Sigmoid colon (tissue), 4 donors: ENCODE data around the gene CELA3A.

Source experiments
- EP300 ChIP-seq, 4 donors: sonication (generic); formaldehyde crosslinking; IDR thresholded peaks; one replicate each; pipeline ENCODE4 v1.6.1; 2017; ENCODE audit warnings: antibody characterized with exemption in 4 of 4
- POLR2AphosphoS5 ChIP-seq, 4 donors: sonication (generic); formaldehyde crosslinking; IDR thresholded peaks; one replicate each; pipeline ENCODE4 v1.6.1; 2017; ENCODE audit warnings: antibody characterized with exemption in 4 of 4
- TF ChIP-seq, protein P1 (sequence below), 4 experiments: fragments of 450-650 bp in 3 of 4; fragments of 200-600 bp in 1 of 4; IDR thresholded peaks; one replicate each; pipeline ENCODE4 v1.5.1; 2016 to 2019; ENCODE audit warnings: antibody characterized with exemption in 4 of 4, mild to moderate bottlenecking in 3 of 4, moderate library complexity in 2 of 4

DNA sequence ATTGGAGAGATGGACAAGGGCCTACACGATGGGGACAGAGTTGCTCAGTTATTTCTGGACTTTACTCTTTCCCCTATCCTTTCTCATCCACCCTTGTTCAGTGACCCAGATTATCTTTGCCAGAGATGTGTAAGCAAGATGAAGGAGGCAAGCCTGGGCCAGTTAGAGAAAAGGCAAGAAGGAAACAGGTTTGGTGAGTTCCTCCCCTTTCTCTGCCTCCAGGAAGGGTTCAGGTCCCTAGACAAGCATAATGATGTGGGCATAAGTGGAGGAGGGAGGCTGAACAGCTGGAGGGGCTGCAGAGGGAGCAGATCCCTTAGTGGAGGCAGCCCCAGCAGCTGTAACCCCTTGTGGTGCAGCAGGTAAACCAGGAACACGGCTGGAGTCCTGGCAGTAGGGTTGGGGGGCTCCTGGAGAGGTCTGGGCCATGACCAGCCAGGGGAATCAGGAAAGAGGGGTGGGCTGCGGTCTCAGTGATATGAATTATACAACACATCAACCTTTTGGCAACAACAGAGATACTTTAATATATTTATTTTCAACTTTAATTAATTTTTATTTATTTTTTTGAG lies 41.8 kb downstream of the CELA3A start:
- TF ChIP-seq, protein P1, sequence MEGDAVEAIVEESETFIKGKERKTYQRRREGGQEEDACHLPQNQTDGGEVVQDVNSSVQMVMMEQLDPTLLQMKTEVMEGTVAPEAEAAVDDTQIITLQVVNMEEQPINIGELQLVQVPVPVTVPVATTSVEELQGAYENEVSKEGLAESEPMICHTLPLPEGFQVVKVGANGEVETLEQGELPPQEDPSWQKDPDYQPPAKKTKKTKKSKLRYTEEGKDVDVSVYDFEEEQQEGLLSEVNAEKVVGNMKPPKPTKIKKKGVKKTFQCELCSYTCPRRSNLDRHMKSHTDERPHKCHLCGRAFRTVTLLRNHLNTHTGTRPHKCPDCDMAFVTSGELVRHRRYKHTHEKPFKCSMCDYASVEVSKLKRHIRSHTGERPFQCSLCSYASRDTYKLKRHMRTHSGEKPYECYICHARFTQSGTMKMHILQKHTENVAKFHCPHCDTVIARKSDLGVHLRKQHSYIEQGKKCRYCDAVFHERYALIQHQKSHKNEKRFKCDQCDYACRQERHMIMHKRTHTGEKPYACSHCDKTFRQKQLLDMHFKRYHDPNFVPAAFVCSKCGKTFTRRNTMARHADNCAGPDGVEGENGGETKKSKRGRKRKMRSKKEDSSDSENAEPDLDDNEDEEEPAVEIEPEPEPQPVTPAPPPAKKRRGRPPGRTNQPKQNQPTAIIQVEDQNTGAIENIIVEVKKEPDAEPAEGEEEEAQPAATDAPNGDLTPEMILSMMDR (IDR thresholded peaks at IDR 0.05), result no peak
- TF ChIP-seq POLR2AphosphoS5 (IDR thresholded peaks at IDR 0.05) (no peak), EP300 (IDR thresholded peaks at IDR 0.05) (no peak)
